ENCODE measurements around the gene PCDHA6. TPM values are rescaled to one million over a fixed set of nuclear protein-coding genes. Genes with fewer than 3 reads are reported as not detected.

PCDHA6 gene
- total and polyA plus RNA-seq, 12 donors, result 0.14 to 1.1 (median 0.36) TPM; not detected in 1

DNA sequence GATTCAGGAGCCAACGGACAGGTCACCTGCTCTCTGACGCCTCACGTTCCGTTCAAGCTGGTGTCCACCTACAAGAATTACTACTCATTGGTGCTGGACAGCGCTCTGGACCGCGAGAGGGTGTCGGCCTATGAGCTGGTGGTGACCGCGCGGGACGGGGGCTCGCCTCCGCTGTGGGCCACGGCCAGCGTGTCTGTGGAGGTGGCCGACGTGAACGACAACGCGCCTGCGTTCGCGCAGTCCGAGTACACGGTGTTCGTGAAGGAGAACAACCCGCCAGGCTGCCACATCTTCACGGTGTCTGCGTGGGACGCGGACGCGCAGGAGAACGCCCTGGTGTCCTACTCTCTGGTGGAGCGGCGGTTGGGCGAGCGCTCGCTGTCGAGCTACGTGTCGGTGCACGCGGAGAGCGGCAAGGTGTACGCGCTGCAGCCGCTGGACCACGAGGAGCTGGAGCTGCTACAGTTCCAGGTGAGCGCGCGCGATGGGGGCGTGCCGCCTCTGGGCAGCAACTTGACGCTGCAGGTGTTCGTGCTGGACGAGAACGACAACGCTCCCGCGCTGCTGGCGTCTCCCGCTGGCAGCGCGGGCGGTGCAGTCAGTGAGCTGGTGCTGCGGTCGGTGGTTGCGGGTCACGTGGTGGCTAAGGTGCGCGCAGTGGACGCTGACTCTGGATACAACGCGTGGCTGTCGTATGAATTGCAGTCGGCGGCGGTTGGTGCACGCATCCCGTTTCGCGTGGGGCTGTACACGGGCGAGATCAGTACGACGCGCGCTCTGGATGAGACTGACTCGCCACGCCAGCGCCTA, 29.6 kb downstream of the PCDHA6 start:
- no peak for TF ChIP-seq POLR2A (IDR thresholded peaks at IDR 0.05)
- TF ChIP-seq, protein P1, sequence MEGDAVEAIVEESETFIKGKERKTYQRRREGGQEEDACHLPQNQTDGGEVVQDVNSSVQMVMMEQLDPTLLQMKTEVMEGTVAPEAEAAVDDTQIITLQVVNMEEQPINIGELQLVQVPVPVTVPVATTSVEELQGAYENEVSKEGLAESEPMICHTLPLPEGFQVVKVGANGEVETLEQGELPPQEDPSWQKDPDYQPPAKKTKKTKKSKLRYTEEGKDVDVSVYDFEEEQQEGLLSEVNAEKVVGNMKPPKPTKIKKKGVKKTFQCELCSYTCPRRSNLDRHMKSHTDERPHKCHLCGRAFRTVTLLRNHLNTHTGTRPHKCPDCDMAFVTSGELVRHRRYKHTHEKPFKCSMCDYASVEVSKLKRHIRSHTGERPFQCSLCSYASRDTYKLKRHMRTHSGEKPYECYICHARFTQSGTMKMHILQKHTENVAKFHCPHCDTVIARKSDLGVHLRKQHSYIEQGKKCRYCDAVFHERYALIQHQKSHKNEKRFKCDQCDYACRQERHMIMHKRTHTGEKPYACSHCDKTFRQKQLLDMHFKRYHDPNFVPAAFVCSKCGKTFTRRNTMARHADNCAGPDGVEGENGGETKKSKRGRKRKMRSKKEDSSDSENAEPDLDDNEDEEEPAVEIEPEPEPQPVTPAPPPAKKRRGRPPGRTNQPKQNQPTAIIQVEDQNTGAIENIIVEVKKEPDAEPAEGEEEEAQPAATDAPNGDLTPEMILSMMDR (IDR thresholded peaks at IDR 0.05), result no peak
- Histone ChIP-seq H3K27ac (no peak overlapping the region), H3K36me3 (replicated peaks in 1 of 2) (no peaks in the 10 kb centered on the region), H3K9me3 (replicated peaks in 1 of 3) (peaks cover 0 to 15% (median 0%) of the 10 kb centered on the region in 3 donors), H3K4me1 (replicated peaks in 1 of 2) (no peaks in the 10 kb centered on the region), H3K4me3 (no peak overlapping the region), H3K27me3 (peaks cover 6% of the 10 kb centered on the region)
- no peak for DNase-seq
- 44 to 63% (median 54%) methylated on average over 57 to 94 of the region's 94 CpGs; no CpG with 5 or more reads in 1 of the 4 donors for WGBS, 4 donors
- intact Hi-C loops (cut with DNase I), result no loop called here

DNA sequence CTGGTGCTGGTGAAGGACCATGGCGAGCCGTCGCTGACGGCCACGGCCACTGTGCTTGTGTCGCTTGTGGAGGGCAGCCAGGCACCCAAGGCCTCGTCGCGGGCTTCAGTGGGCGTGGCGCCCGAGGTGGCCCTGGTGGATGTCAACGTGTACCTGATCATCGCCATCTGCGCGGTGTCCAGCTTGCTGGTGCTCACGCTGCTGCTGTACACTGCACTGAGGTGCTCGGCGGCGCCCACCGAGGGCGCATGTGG, 30.2 kb downstream of the PCDHA6 start:
- H3K4me1 ChIP-seq (replicated peaks in 1 of 2), result no peaks in the 10 kb centered on the region
- H3K36me3 ChIP-seq (replicated peaks in 1 of 2), result no peaks in the 10 kb centered on the region
- intact Hi-C loops (cut with DNase I), result no loop called here
- DNase-seq, result no peak
- H3K9me3 ChIP-seq (replicated peaks in 1 of 3), result peaks cover 0 to 15% (median 0%) of the 10 kb centered on the region in 3 donors
- H3K4me3 ChIP-seq, result no peak overlapping the region
- no peak overlapping the region for H3K27ac ChIP-seq
- peaks cover 8% of the 10 kb centered on the region for H3K27me3 ChIP-seq
- 51 to 65% methylated on average over 4 to 22 of the region's 22 CpGs; no CpG with 5 or more reads in 2 of the 4 donors for WGBS, 4 donors
- TF ChIP-seq, protein P1 (IDR thresholded peaks at IDR 0.05), result no peak
- no peak for TF ChIP-seq POLR2A (IDR thresholded peaks at IDR 0.05)

DNA sequence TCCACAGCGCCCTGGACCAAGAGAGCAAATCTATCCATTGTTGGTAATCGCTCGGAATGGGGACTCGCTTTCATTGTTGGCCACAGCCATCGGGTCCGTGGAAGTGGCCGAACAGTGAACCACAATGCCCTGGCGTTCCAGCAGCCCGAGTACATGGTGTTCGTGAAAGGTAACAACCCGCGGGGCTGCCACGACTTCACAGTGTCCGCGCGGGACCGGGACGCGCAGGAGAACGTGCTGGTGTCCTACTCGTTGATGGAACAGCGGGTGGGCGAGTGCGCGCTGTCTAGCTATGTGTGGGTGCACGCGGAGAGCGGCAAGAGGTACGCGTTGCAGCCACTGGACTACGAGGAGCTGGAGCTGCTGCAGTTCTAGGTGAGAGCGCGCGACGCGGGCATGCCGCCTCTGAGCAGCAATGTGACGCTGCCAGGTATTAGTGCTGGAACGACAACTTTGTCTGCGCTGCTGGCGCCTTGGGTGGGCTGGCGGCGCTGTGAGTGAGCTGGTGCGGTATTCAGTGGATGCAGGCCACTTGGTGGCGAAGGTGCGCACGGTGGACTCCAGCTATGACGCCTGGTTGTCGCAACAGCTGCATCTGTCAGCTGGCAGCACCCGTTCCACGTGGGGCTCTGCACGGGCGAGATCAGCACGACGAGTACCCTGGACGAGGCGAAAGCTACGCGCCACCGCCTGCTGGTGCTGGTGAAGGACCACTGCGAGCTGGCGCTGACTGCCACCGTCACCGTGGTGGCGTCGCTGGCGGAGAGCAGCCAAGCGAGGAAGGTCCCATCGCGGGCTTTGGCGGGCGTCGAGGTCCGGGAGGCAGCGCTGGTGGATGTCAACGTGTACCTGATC, 34.9 kb downstream of the PCDHA6 start:
- Histone ChIP-seq H3K4me1 (replicated peaks in 1 of 2) (no peaks in the 10 kb centered on the region), H3K36me3 (replicated peaks in 1 of 2) (no peaks in the 10 kb centered on the region), H3K27me3 (peaks cover 4% of the 10 kb centered on the region), H3K4me3 (no peak overlapping the region), H3K27ac (no peak overlapping the region), H3K9me3 (replicated peaks in 1 of 3) (peaks cover 0 to 8% (median 0%) of the 10 kb centered on the region in 3 donors)
- TF ChIP-seq POLR2A (IDR thresholded peaks at IDR 0.05), result no peak
- TF ChIP-seq, protein P1 (IDR thresholded peaks at IDR 0.05), result no peak
- 29 to 51% (median 42%) methylated on average over 18 to 76 of the region's 76 CpGs for WGBS, 4 donors
- intact Hi-C loops (cut with DNase I), result no loop called here
- DNase-seq, result no peak

DNA sequence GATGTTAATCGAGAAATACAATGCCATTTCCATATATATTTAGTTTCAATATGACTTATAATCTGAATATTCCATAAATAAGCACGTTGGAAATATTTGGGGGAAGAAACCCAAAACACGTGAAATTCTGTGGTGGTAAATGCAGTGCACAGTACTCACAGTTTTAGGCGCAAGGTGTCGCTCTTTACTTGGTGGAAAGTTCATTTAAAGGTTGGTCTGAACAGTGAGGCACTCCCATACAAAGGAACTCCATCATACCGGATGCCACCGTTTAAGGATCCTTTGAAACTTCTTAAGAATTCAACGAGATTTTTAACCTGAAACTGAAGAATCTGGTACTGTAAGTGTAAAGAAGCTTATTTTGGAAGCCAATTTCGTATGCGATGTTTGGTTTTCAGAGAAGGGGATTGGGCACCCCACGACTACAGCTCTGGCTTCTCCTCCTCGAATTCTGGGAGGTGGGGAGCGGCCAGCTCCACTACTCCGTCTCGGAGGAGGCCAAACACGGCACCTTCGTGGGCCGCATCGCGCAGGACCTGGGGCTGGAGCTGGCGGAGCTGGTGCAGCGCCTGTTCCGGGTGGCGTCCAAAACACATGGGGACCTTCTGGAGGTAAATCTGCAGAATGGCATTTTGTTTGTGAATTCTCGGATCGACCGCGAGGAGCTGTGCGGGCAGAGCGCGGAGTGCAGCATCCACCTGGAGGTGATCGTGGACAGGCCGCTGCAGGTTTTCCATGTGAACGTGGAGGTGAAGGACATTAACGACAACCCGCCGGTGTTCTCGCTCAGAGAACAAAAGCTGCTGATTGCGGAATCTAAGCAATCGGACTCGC, 41.2 kb downstream of the PCDHA6 start, which contains the start of gene PCDHA11:
PCDHA11 (plus strand) TSS at position 237 of the 834 bp plus-strand sequence; CDS start at position 384, 147 bp downstream.
- 9 to 25% (median 14%) methylated on average over 24 to 41 of the region's 41 CpGs for WGBS, 4 donors
- H3K4me3 ChIP-seq, result no peak within 1 kb of the TSS
- H3K4me1 ChIP-seq (replicated peaks in 1 of 2), result no peaks in the 10 kb centered on the region
- H3K27me3 ChIP-seq, result no peaks in the 10 kb centered on the region
- intact Hi-C loops (cut with DNase I), result no loop called here
- DNase-seq, result no peak
- no peaks in the 10 kb centered on the region for H3K9me3 ChIP-seq (replicated peaks in 1 of 3)
- H3K27ac ChIP-seq, result no peak within 1 kb of the TSS
- TF ChIP-seq, protein P1 (IDR thresholded peaks at IDR 0.05), result peak in 3 of 6 experiments; percentile 6 to 22 (median 9)
- no peak for TF ChIP-seq POLR2A (IDR thresholded peaks at IDR 0.05)
- no peaks in the 10 kb centered on the region for H3K36me3 ChIP-seq (replicated peaks in 1 of 2)

Data from adrenal gland (tissue), 12 donors.